SH-SY5Y (cell line): ENCODE results near the gene GSS.

ENCODE experiments used
- GATA2 ChIP-seq: IDR thresholded peaks from 2 replicates; pipeline ENCODE4 v1.6.1; 2011; ENCODE audit warnings: mild to moderate bottlenecking, low read depth, low read length
- GATA3 ChIP-seq: IDR thresholded peaks from 2 replicates; pipeline ENCODE4 v1.6.1; 2011; ENCODE audit warnings: low read depth, mild to moderate bottlenecking, low read length, moderate library complexity

GSS gene

GRCh38 chr20:34955231-34956040 is at the start of gene GSS, which contains the start of gene MYH7B:
TSS of gene GSS (minus strand) at chr20:34955806. CDS start at chr20:34951852, 3,954 bp downstream.
TSS of gene MYH7B (plus strand) at chr20:34955868. CDS start at chr20:34978006, 22,138 bp downstream.
- 0 out of 2 replicates have a peak, but pooled peaks have one; percentile 0 for TF ChIP-seq GATA2
- no peak for TF ChIP-seq GATA3

- no peak for TF ChIP-seq GATA2
- no peak for TF ChIP-seq GATA3
Measured at GRCh38 chr20:35004749-35005462, 49.3 kb upstream of the GSS start.

- TF ChIP-seq GATA3 (no peak), GATA2 (no peak)
Measured at GRCh38 chr20:35004051-35004725, 48.6 kb upstream of the GSS start.

GRCh38 chr20:35003211-35004031 is 47.8 kb upstream of the GSS start:
- TF ChIP-seq GATA3 = no peak
- TF ChIP-seq GATA2 = no peak

- TF ChIP-seq GATA3 = no peak
- TF ChIP-seq GATA2 = no peak
Measured at GRCh38 chr20:35002426-35003210, 47.0 kb upstream of the GSS start.

GRCh38 chr20:35001596-35002362 is 46.2 kb upstream of the GSS start:
- TF ChIP-seq GATA3 (no peak), GATA2 (no peak)

GRCh38 chr20:35000922-35001595 is 45.5 kb upstream of the GSS start:
- no peak for TF ChIP-seq GATA2
- no peak for TF ChIP-seq GATA3

- TF ChIP-seq GATA2 (no peak), GATA3 (no peak)
Measured at GRCh38 chr20:35000311-35000921, 44.8 kb upstream of the GSS start.

- TF ChIP-seq GATA2 = no peak
- no peak for TF ChIP-seq GATA3
Measured at GRCh38 chr20:34999782-35000181, 44.2 kb upstream of the GSS start.

- no peak for TF ChIP-seq GATA2
- TF ChIP-seq GATA3 = no peak
Measured at GRCh38 chr20:34999021-34999451, 43.4 kb upstream of the GSS start.

- no peak for TF ChIP-seq GATA2
- no peak for TF ChIP-seq GATA3
Measured at GRCh38 chr20:34998331-34998950, 42.8 kb upstream of the GSS start.
